ENCODE measurements around the gene GFOD1.

- TF ChIP-seq, protein P1, sequence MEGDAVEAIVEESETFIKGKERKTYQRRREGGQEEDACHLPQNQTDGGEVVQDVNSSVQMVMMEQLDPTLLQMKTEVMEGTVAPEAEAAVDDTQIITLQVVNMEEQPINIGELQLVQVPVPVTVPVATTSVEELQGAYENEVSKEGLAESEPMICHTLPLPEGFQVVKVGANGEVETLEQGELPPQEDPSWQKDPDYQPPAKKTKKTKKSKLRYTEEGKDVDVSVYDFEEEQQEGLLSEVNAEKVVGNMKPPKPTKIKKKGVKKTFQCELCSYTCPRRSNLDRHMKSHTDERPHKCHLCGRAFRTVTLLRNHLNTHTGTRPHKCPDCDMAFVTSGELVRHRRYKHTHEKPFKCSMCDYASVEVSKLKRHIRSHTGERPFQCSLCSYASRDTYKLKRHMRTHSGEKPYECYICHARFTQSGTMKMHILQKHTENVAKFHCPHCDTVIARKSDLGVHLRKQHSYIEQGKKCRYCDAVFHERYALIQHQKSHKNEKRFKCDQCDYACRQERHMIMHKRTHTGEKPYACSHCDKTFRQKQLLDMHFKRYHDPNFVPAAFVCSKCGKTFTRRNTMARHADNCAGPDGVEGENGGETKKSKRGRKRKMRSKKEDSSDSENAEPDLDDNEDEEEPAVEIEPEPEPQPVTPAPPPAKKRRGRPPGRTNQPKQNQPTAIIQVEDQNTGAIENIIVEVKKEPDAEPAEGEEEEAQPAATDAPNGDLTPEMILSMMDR (conservative IDR thresholded peaks at IDR 0.05 in 1 of 2, IDR thresholded peaks at IDR 0.05 in 1 of 2; ENCODE audit: low read depth in 1 of 2, low read length in 2 of 2) = no peak
- no peak for TF ChIP-seq EZH2 (IDR thresholded peaks at IDR 0.05; ENCODE audit: low read length, missing control alignments)
These were observed 141.2 kb downstream of the GFOD1 start for GRCh38 chr6:13346245-13346644.

All from fibroblast of lung (primary cell).